ENCODE results near the gene PCNX2.

Gene PCNX2

DNA sequence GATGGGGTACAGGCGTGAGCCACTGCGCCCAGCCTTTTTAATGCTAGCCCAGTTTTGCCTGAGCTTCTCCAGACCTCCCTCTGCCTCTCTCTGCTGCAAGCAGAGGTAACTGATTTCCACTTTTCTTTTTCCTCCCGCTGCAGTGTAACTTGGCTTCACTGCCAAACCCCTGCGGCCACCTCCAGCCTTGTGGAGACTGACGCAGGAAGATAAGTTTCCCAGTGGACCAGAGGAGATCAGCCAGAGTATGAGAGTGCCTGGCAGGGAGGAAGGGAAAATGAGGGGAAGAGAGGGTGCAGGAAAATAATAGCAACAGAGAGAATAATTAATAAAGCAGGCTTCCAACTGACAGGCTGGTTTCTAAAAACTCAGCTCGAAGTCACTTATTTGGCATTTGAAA is 143.7 kb downstream of the PCNX2 start:
- TF ChIP-seq, protein P1, sequence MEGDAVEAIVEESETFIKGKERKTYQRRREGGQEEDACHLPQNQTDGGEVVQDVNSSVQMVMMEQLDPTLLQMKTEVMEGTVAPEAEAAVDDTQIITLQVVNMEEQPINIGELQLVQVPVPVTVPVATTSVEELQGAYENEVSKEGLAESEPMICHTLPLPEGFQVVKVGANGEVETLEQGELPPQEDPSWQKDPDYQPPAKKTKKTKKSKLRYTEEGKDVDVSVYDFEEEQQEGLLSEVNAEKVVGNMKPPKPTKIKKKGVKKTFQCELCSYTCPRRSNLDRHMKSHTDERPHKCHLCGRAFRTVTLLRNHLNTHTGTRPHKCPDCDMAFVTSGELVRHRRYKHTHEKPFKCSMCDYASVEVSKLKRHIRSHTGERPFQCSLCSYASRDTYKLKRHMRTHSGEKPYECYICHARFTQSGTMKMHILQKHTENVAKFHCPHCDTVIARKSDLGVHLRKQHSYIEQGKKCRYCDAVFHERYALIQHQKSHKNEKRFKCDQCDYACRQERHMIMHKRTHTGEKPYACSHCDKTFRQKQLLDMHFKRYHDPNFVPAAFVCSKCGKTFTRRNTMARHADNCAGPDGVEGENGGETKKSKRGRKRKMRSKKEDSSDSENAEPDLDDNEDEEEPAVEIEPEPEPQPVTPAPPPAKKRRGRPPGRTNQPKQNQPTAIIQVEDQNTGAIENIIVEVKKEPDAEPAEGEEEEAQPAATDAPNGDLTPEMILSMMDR (IDR thresholded peaks at IDR 0.05; ENCODE audit: insufficient read depth, low read depth, low read length, missing control alignments): no peak
- no peak for DNase-seq (ENCODE audit: low read depth)
- no peak overlapping the region for H3K4me3 ChIP-seq (ENCODE audit: low read length)

DNA sequence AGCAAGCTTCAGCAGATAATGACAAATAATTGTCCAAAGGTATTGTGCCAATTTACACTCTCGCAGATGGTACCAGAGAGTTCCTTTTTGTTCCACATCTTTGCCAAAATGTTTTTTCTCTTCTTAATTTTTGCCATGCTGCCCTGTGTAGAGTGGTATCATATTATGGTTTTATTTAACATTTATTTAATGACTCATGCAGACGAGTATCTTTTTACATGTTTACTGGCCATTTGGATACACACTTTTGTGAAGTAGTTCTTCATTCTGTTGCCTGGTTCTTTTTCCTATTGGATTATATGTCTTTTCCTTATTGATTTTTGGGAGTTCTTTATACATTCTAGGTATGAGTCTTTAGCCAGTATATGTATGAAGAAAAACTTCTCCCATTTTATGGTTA is 151.1 kb downstream of the PCNX2 start:
- TF ChIP-seq, protein P1 (IDR thresholded peaks at IDR 0.05; ENCODE audit: insufficient read depth, low read depth, low read length, missing control alignments): no peak
- no peak for DNase-seq (ENCODE audit: low read depth)

DNA sequence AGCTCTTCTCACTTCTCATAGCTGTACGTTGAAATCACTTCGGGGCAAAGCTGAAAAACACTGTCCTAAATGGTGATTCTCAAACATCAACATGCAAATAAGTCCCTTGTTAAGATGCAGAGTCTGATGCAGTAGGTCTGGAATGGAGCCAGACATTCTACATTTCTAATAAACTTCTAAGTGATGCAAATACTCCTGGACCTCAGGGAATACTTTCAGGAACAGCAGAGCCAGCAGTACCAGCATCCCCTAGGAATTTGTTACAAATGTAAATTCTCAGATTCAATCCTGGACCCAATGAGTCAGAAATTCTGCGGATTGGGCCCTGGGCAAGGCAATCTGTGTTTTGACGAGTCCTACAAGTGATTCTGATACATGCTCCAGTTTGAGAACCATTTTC is 152.3 kb downstream of the PCNX2 start:
- no peak for DNase-seq (ENCODE audit: low read depth)
- TF ChIP-seq, protein P1 (IDR thresholded peaks at IDR 0.05; ENCODE audit: insufficient read depth, low read depth, low read length, missing control alignments): no peak
- H3K4me3 ChIP-seq (ENCODE audit: low read length): no peak overlapping the region

More for the DNA sequence above, 151.1 kb downstream of the PCNX2 start:
- H3K4me3 ChIP-seq (ENCODE audit: low read length): no peak overlapping the region

DNA sequence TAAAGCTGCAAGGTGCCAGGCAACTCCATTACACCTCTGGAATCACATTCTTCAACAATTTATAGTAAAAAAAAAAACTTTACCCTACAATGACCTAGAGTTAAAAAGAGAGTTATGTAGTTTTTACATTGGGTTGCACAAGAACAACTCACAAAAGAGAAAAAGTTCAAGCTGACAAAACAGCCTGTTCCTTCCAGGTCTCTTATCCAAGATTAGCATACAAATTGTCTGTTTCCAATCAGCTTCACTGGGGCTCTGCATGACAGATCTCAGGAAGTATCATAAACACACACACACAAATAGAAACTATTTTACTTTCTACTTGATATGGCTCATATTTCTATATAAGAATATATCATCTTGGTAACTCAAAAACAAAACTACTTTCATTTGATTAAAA is 154.6 kb downstream of the PCNX2 start:
- no peak overlapping the region for H3K4me3 ChIP-seq (ENCODE audit: low read length)
- TF ChIP-seq, protein P1 (IDR thresholded peaks at IDR 0.05; ENCODE audit: insufficient read depth, low read depth, low read length, missing control alignments): no peak
- DNase-seq (ENCODE audit: low read depth): no peak

DNA sequence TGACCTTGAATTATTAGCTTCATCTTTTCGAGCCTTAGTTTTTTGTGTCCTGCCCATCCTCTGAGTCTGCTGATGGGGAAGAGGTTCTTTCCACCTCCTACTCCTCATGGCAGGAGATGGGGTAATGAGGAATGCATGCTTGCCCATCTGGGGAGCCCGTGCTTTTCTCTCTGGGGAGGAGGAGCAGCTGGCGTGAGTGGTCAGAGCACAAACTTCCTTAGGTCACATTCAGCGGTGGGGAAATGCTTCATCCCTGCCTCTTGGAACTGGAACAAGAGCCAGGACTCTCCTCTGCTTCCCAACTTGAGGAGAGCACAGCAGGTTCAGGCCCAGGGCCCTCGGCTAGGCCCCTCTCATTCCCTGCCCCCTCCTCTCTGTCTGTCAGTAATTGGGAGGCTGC is 155.0 kb downstream of the PCNX2 start:
- TF ChIP-seq, protein P1 (IDR thresholded peaks at IDR 0.05; ENCODE audit: insufficient read depth, low read depth, low read length, missing control alignments): no peak
- DNase-seq (ENCODE audit: low read depth): no peak
- H3K4me3 ChIP-seq (ENCODE audit: low read length): no peak overlapping the region

DNA sequence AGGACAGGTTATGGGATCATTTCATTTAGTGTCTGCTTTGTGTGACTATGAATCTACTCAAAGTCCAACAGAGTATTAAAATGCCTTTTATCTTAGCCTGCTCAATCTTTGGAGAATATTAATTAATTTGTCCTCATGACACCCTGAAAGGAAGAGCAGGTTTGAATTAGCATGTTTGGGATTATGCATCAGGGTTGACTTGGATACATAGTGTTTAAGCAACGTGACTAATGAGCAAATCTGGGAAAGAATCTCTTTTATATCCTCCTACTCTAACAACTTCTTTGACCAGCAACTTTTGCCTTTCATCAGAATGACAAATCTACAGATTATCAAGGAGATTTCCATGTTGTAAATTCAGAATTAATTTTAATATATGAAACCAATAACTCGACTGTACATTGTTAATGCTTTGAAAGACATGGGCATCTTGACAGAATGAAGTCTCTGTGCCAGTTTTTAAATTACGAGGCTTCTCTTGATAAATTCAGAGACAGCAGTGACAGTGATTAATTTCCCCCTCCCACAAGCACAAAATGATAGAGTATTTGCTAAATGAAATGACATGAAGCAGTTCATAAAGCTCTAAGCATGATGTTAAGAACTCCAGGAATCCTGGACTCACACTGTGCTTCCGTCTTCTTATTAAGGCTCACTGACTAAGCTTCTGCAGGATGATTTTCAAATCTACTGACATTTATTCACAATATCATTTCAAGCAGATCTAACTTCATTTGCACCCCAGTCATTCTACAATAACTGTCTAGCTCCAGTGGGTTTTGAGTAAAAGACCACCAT is 156.5 kb downstream of the PCNX2 start:
- DNase-seq (ENCODE audit: low read depth): peak; percentile 24
- H3K4me3 ChIP-seq (ENCODE audit: low read length): no peak overlapping the region
- TF ChIP-seq, protein P1 (IDR thresholded peaks at IDR 0.05; ENCODE audit: insufficient read depth, low read depth, low read length, missing control alignments): no peak

DNA sequence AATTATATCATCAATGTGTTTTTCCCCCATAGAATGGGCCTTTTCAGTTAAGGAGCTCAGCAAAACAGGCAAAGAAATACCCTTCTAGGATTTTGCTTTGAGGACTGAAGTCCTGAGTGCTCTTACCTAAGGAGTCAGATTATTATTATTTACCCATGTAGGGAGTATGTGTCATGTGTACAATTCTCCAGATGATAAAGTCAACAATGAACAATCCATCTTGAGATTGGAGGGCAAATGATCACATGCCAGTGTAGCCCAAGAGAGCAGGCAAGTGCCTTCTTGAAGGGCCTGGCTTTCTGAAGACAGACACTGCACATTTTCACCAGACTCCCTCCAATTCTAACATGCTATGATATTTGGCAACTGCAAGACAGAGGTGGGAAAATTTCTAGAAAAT is 159.7 kb downstream of the PCNX2 start:
- peak; percentile 32 for DNase-seq (ENCODE audit: low read depth)
- H3K4me3 ChIP-seq (ENCODE audit: low read length): no peak overlapping the region
- TF ChIP-seq, protein P1 (IDR thresholded peaks at IDR 0.05; ENCODE audit: insufficient read depth, low read depth, low read length, missing control alignments): no peak

Data from epithelial cell of esophagus (primary cell).